Measurements from ENCODE around the gene BBOX1. TPM values are rescaled to one million over a fixed set of nuclear protein-coding genes. Genes with fewer than 3 reads are reported as not detected.

BBOX1 gene, protein sequence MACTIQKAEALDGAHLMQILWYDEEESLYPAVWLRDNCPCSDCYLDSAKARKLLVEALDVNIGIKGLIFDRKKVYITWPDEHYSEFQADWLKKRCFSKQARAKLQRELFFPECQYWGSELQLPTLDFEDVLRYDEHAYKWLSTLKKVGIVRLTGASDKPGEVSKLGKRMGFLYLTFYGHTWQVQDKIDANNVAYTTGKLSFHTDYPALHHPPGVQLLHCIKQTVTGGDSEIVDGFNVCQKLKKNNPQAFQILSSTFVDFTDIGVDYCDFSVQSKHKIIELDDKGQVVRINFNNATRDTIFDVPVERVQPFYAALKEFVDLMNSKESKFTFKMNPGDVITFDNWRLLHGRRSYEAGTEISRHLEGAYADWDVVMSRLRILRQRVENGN
- not detected for total RNA-seq

GRCh38 chr11:27040302-27041115 is at the start of gene BBOX1:
BBOX1 (plus strand) TSS chr11:27040815; CDS start chr11:27055431, 14,616 bp downstream.
- no peak within 1 kb of the TSS for H3K27ac ChIP-seq
- no peak for DNase-seq
- H3K36me3 ChIP-seq: no peaks in the 10 kb centered on the region
- in situ Hi-C loops (cut with MboI; ENCODE audit: low pct_ligation_motif_present in 1 of 4, low pct_unique_long_range_greater_than_20kb in 1 of 4, low sequenced_read_pairs in 3 of 4) (no loop called here), intact Hi-C loops (cut with DNase I; ENCODE audit: low total_unique reads) (loop anchor here (1.0 to 5.0 kb wide), 2 partner anchors 21 to 1113 kb away; no protein-coding TSS in a partner anchor)
- H3K4me3 ChIP-seq: no peak within 1 kb of the TSS
- no peaks in the 10 kb centered on the region for H3K9me3 ChIP-seq
- peaks cover 0 to 6% (median 0%) of the 10 kb centered on the region in 4 donors for H3K4me1 ChIP-seq
- TF ChIP-seq EP300 (IDR thresholded peaks at IDR 0.05; ENCODE audit: low read depth) (no peak), POLR2AphosphoS5 (IDR thresholded peaks at IDR 0.05) (no peak), POLR2A (IDR thresholded peaks at IDR 0.05) (no peak)
- TF ChIP-seq, protein P1, sequence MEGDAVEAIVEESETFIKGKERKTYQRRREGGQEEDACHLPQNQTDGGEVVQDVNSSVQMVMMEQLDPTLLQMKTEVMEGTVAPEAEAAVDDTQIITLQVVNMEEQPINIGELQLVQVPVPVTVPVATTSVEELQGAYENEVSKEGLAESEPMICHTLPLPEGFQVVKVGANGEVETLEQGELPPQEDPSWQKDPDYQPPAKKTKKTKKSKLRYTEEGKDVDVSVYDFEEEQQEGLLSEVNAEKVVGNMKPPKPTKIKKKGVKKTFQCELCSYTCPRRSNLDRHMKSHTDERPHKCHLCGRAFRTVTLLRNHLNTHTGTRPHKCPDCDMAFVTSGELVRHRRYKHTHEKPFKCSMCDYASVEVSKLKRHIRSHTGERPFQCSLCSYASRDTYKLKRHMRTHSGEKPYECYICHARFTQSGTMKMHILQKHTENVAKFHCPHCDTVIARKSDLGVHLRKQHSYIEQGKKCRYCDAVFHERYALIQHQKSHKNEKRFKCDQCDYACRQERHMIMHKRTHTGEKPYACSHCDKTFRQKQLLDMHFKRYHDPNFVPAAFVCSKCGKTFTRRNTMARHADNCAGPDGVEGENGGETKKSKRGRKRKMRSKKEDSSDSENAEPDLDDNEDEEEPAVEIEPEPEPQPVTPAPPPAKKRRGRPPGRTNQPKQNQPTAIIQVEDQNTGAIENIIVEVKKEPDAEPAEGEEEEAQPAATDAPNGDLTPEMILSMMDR (IDR thresholded peaks at IDR 0.05): no peak
- WGBS, 2 donors (ENCODE audit: low coverage in 1 of 2): 61% methylated on average over 3 to 4 of the region's 4 CpGs
- H3K27me3 ChIP-seq: no peaks in the 10 kb centered on the region

DNA sequence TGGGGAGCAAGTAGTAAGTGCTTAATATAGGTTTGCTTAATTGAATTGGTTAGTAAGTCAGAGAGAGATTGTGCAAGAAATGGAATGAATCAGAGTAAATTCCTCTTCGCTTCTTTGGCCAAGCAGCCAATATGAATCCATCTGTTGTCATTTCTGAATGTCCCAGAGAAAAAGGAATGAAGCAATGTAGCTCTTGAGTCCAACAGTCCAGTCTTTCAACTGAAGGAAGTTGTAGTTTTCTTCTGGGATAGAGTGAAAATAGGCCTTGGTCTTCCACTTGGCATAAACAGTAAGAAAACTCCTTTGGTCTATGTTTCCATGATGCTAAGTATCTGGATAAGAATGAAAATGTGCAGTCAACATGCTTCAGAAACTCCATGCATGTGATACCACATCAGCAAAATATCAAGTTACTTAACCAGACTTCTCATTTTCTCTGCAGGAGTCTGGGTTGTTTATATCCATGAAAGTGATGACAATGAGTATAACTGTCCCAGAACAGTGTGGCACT is 48.5 kb upstream of the BBOX1 start:
- 43 to 62% methylated on average over 1 of the region's 1 CpG for WGBS, 2 donors (ENCODE audit: low coverage in 1 of 2)
- Histone ChIP-seq H3K4me3 (no peak overlapping the region), H3K4me1 (no peaks in the 10 kb centered on the region), H3K9me3 (no peaks in the 10 kb centered on the region), H3K27me3 (no peaks in the 10 kb centered on the region), H3K36me3 (no peaks in the 10 kb centered on the region), H3K27ac (peak overlapping the region; percentile 53 to 83 (median 66))
- intact Hi-C loops (cut with DNase I; ENCODE audit: low total_unique reads): no loop called here
- TF ChIP-seq EP300 (IDR thresholded peaks at IDR 0.05; ENCODE audit: low read depth) (no peak), POLR2A (IDR thresholded peaks at IDR 0.05) (no peak), POLR2AphosphoS5 (IDR thresholded peaks at IDR 0.05) (peak in 2 of 3 donors; percentile 42 to 75)
- TF ChIP-seq, protein P1 (IDR thresholded peaks at IDR 0.05): no peak
- no peak for DNase-seq
- in situ Hi-C loops (cut with MboI; ENCODE audit: low pct_ligation_motif_present in 1 of 4, low pct_unique_long_range_greater_than_20kb in 1 of 4, low sequenced_read_pairs in 3 of 4): no loop called here

DNA sequence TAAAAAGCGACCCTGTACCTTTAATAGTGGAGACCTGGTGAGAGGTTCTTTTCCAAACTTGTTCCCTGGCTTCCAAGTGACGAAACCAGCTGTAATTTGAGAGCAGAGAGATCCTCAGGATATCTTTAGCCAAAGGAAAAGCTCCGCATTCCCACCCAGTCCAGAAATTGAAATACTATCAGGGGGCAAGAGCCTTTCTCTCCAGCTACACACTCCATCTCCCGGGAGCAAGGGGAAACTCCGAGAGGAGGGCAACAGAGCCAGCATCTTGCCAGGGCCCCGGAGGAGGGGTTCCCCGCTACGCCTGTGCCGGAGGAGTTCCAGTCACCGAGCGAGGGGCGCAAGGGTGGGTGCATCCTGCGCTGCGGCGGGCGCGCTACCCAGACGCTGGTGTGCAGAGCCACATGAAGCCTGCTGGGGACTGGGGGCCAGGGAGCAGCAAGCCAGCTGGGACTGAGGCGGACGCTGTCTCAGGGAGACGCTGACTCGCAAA is 46.6 kb upstream of the BBOX1 start, which contains the start of gene FIBIN:
Gene FIBIN, plus strand, starts transcription at position 148 of the 493 bp plus-strand sequence. CDS start 415 bp downstream, outside the sequence.
- TF ChIP-seq POLR2AphosphoS5 (IDR thresholded peaks at IDR 0.05): peak; percentile 28 to 66 (median 38)
- TF ChIP-seq POLR2A (IDR thresholded peaks at IDR 0.05): peak; percentile 19
- TF ChIP-seq, protein P1 (IDR thresholded peaks at IDR 0.05): no peak
- TF ChIP-seq EP300 (IDR thresholded peaks at IDR 0.05; ENCODE audit: low read depth): no peak
- 43% methylated on average over 18 of the region's 22 CpGs; no CpG with 5 or more reads in 1 of the 2 donors for WGBS, 2 donors (ENCODE audit: low coverage in 1 of 2)
- intact Hi-C loops (cut with DNase I; ENCODE audit: low total_unique reads): no loop called here
- Histone ChIP-seq H3K4me1 (no peaks in the 10 kb centered on the region), H3K4me3 (peak within 1 kb of the TSS; percentile 16 to 45 (median 41)), H3K9me3 (no peaks in the 10 kb centered on the region), H3K36me3 (no peaks in the 10 kb centered on the region), H3K27ac (peak within 1 kb of the TSS; percentile 75 to 85 (median 82)), H3K27me3 (no peaks in the 10 kb centered on the region)
- peak; percentile 10 for DNase-seq
- in situ Hi-C loops (cut with MboI; ENCODE audit: low pct_ligation_motif_present in 1 of 4, low pct_unique_long_range_greater_than_20kb in 1 of 4, low sequenced_read_pairs in 3 of 4): no loop called here

Measured in transverse colon (tissue), 4 donors.